ENCODE results near the gene ITK.
"Not testable (repeated sequence)": the region's sequence is repeated elsewhere in the genome, so short reads cannot be mapped to it uniquely, and the experiment has no call there.

The ITK gene

GRCh38 chr5:157219491-157220271, 39.0 kb downstream of the ITK start:
- Histone ChIP-seq H3K9ac (ENCODE audit: low read length) (no peak overlapping the region), H3K4me3 (ENCODE audit: low read length) (no peak overlapping the region), H3K4me1 (ENCODE audit: control insufficient read depth, insufficient read depth, low read length) (no peaks in the 10 kb centered on the region), H3K27me3 (ENCODE audit: control insufficient read depth, insufficient read depth, low read length) (no peaks in the 10 kb centered on the region), H3K27ac (ENCODE audit: low read depth, low read length) (no peak overlapping the region), H3K36me3 (ENCODE audit: control insufficient read depth, insufficient read depth, low read length) (no peaks in the 10 kb centered on the region)

GRCh38 chr5:157221959-157222358, 41.3 kb downstream of the ITK start:
- Histone ChIP-seq H3K27ac (ENCODE audit: low read depth, low read length) (no peak overlapping the region), H3K36me3 (ENCODE audit: control insufficient read depth, insufficient read depth, low read length) (no peaks in the 10 kb centered on the region), H3K27me3 (ENCODE audit: control insufficient read depth, insufficient read depth, low read length) (no peaks in the 10 kb centered on the region), H3K9ac (ENCODE audit: low read length) (no peak overlapping the region), H3K4me3 (ENCODE audit: low read length) (no peak overlapping the region), H3K4me1 (ENCODE audit: control insufficient read depth, insufficient read depth, low read length) (no peaks in the 10 kb centered on the region)

- Histone ChIP-seq H3K36me3 (ENCODE audit: control insufficient read depth, insufficient read depth, low read length) (no peaks in the 10 kb centered on the region), H3K27ac (ENCODE audit: low read depth, low read length) (no peak overlapping the region), H3K9ac (ENCODE audit: low read length) (no peak overlapping the region), H3K4me1 (ENCODE audit: control insufficient read depth, insufficient read depth, low read length) (no peaks in the 10 kb centered on the region), H3K27me3 (ENCODE audit: control insufficient read depth, insufficient read depth, low read length) (no peaks in the 10 kb centered on the region), H3K4me3 (ENCODE audit: low read length) (no peak overlapping the region)
Measured at GRCh38 chr5:157222506-157223230, 42.0 kb downstream of the ITK start.

GRCh38 chr5:157225469-157226422, 45.1 kb downstream of the ITK start:
- Histone ChIP-seq H3K4me3 (ENCODE audit: low read length) (no peak overlapping the region), H3K27me3 (ENCODE audit: control insufficient read depth, insufficient read depth, low read length) (no peaks in the 10 kb centered on the region), H3K9ac (ENCODE audit: low read length) (no peak overlapping the region), H3K4me1 (ENCODE audit: control insufficient read depth, insufficient read depth, low read length) (no peaks in the 10 kb centered on the region), H3K36me3 (ENCODE audit: control insufficient read depth, insufficient read depth, low read length) (no peaks in the 10 kb centered on the region), H3K27ac (ENCODE audit: low read depth, low read length) (no peak overlapping the region)

GRCh38 chr5:157230610-157231009, 50.0 kb downstream of the ITK start:
- Histone ChIP-seq H3K9ac (ENCODE audit: low read length) (no peak overlapping the region), H3K36me3 (ENCODE audit: control insufficient read depth, insufficient read depth, low read length) (no peaks in the 10 kb centered on the region)

GRCh38 chr5:157232706-157233105, 52.1 kb downstream of the ITK start:
- no peak overlapping the region for H3K27ac ChIP-seq (ENCODE audit: low read depth, low read length)
- H3K27me3 ChIP-seq (ENCODE audit: control insufficient read depth, insufficient read depth, low read length): no peaks in the 10 kb centered on the region
- no peaks in the 10 kb centered on the region for H3K36me3 ChIP-seq (ENCODE audit: control insufficient read depth, insufficient read depth, low read length)
- H3K4me3 ChIP-seq (ENCODE audit: low read length): no peak overlapping the region
- H3K4me1 ChIP-seq (ENCODE audit: control insufficient read depth, insufficient read depth, low read length): no peaks in the 10 kb centered on the region
- no peak overlapping the region for H3K9ac ChIP-seq (ENCODE audit: low read length)

More at GRCh38 chr5:157230610-157231009, 50.0 kb downstream of the ITK start:
- no peak overlapping the region for H3K27ac ChIP-seq (ENCODE audit: low read depth, low read length)
- H3K4me3 ChIP-seq (ENCODE audit: low read length): no peak overlapping the region
- H3K4me1 ChIP-seq (ENCODE audit: control insufficient read depth, insufficient read depth, low read length): no peaks in the 10 kb centered on the region
- H3K27me3 ChIP-seq (ENCODE audit: control insufficient read depth, insufficient read depth, low read length): no peaks in the 10 kb centered on the region

GRCh38 chr5:157233515-157233914, 52.9 kb downstream of the ITK start:
- Histone ChIP-seq H3K36me3 (ENCODE audit: control insufficient read depth, insufficient read depth, low read length) (no peaks in the 10 kb centered on the region), H3K4me3 (ENCODE audit: low read length) (no peak overlapping the region), H3K27ac (ENCODE audit: low read depth, low read length) (no peak overlapping the region), H3K9ac (ENCODE audit: low read length) (no peak overlapping the region), H3K27me3 (ENCODE audit: control insufficient read depth, insufficient read depth, low read length) (no peaks in the 10 kb centered on the region), H3K4me1 (ENCODE audit: control insufficient read depth, insufficient read depth, low read length) (no peaks in the 10 kb centered on the region)

GRCh38 chr5:157236423-157236822, 55.8 kb downstream of the ITK start:
- H3K27ac ChIP-seq (ENCODE audit: low read depth, low read length): no peak overlapping the region
- H3K27me3 ChIP-seq (ENCODE audit: control insufficient read depth, insufficient read depth, low read length): no peaks in the 10 kb centered on the region
- no peaks in the 10 kb centered on the region for H3K36me3 ChIP-seq (ENCODE audit: control insufficient read depth, insufficient read depth, low read length)
- H3K4me1 ChIP-seq (ENCODE audit: control insufficient read depth, insufficient read depth, low read length): no peaks in the 10 kb centered on the region
- H3K4me3 ChIP-seq (ENCODE audit: low read length): no peak overlapping the region
- H3K9ac ChIP-seq (ENCODE audit: low read length): no peak overlapping the region

- no peak overlapping the region for H3K9ac ChIP-seq (ENCODE audit: low read length)
- no peak overlapping the region for H3K27ac ChIP-seq (ENCODE audit: low read depth, low read length)
- no peak overlapping the region for H3K4me3 ChIP-seq (ENCODE audit: low read length)
- no peaks in the 10 kb centered on the region for H3K36me3 ChIP-seq (ENCODE audit: control insufficient read depth, insufficient read depth, low read length)
- H3K4me1 ChIP-seq (ENCODE audit: control insufficient read depth, insufficient read depth, low read length): no peaks in the 10 kb centered on the region
- H3K27me3 ChIP-seq (ENCODE audit: control insufficient read depth, insufficient read depth, low read length): no peaks in the 10 kb centered on the region
Measured at GRCh38 chr5:157241483-157241882, 60.8 kb downstream of the ITK start.

GRCh38 chr5:157244704-157245103, 64.1 kb downstream of the ITK start:
- not testable (repeated sequence) for H3K27ac ChIP-seq (ENCODE audit: low read depth, low read length); H3K9ac ChIP-seq (ENCODE audit: low read length); H3K36me3 ChIP-seq (ENCODE audit: control insufficient read depth, insufficient read depth, low read length); H3K4me1 ChIP-seq (ENCODE audit: control insufficient read depth, insufficient read depth, low read length); H3K27me3 ChIP-seq (ENCODE audit: control insufficient read depth, insufficient read depth, low read length); H3K4me3 ChIP-seq (ENCODE audit: low read length)

GRCh38 chr5:157245476-157245875, 64.8 kb downstream of the ITK start:
- Histone ChIP-seq H3K9ac (ENCODE audit: low read length) (no peak overlapping the region), H3K27ac (ENCODE audit: low read depth, low read length) (no peak overlapping the region), H3K27me3 (ENCODE audit: control insufficient read depth, insufficient read depth, low read length) (no peaks in the 10 kb centered on the region), H3K36me3 (ENCODE audit: control insufficient read depth, insufficient read depth, low read length) (no peaks in the 10 kb centered on the region), H3K4me1 (ENCODE audit: control insufficient read depth, insufficient read depth, low read length) (no peaks in the 10 kb centered on the region), H3K4me3 (ENCODE audit: low read length) (no peak overlapping the region)

GRCh38 chr5:157245886-157246285, 65.2 kb downstream of the ITK start:
- H3K4me3 ChIP-seq (ENCODE audit: low read length): no peak overlapping the region
- no peak overlapping the region for H3K27ac ChIP-seq (ENCODE audit: low read depth, low read length)
- no peaks in the 10 kb centered on the region for H3K27me3 ChIP-seq (ENCODE audit: control insufficient read depth, insufficient read depth, low read length)
- no peak overlapping the region for H3K9ac ChIP-seq (ENCODE audit: low read length)
- no peaks in the 10 kb centered on the region for H3K4me1 ChIP-seq (ENCODE audit: control insufficient read depth, insufficient read depth, low read length)
- no peaks in the 10 kb centered on the region for H3K36me3 ChIP-seq (ENCODE audit: control insufficient read depth, insufficient read depth, low read length)

Measured in rectal smooth muscle tissue (tissue), 1 donor.